ENCODE data around the gene MTX2. TPM values are rescaled to one million over a fixed set of nuclear protein-coding genes. Genes with fewer than 3 reads are reported as not detected.

MTX2 gene
- total and polyA plus RNA-seq, 4 donors: 11.8 to 23.5 (median 12.7) TPM

- Histone ChIP-seq H3K4me3 (ENCODE audit: low read depth in 1 of 3, low read length in 3 of 3) (no peak overlapping the region), H3K27me3 (ENCODE audit: control insufficient read depth in 4 of 4, insufficient read depth in 4 of 4, low read length in 3 of 4) (no peaks in the 10 kb centered on the region), H3K27ac (ENCODE audit: low read depth in 1 of 2, low read length in 2 of 2) (no peak overlapping the region), H3K36me3 (ENCODE audit: control insufficient read depth in 4 of 4, insufficient read depth in 3 of 4, low read depth in 1 of 4, low read length in 3 of 4) (no peaks in the 10 kb centered on the region), H3K9me3 (ENCODE audit: control insufficient read depth in 4 of 4, low read length in 3 of 4) (no peaks in the 10 kb centered on the region), H3K9ac (ENCODE audit: low read depth in 1 of 2, low read length in 2 of 2) (no peak overlapping the region), H3K4me1 (ENCODE audit: control insufficient read depth in 4 of 4, insufficient read depth in 4 of 4, low read length in 3 of 4) (no peaks in the 10 kb centered on the region)
- 98% methylated on average over 1 of the region's 1 CpG for WGBS
- DNase-seq (ENCODE audit: low spot score): no peak
- TF ChIP-seq YY1 (IDR thresholded peaks at IDR 0.05) (no peak), REST (IDR thresholded peaks at IDR 0.05) (no peak), EGR1 (IDR thresholded peaks at IDR 0.05; ENCODE audit: low read depth in 2 of 2) (no peak), JUND (IDR thresholded peaks at IDR 0.05) (no peak), HNF4A (conservative IDR thresholded peaks at IDR 0.05) (no peak), GABPA (IDR thresholded peaks at IDR 0.05 in 1 of 2, conservative IDR thresholded peaks at IDR 0.05 in 1 of 2) (no peak), HNF4G (IDR thresholded peaks at IDR 0.05) (no peak), FOXA2 (IDR thresholded peaks at IDR 0.05) (no peak)
- TF ChIP-seq, protein P1, sequence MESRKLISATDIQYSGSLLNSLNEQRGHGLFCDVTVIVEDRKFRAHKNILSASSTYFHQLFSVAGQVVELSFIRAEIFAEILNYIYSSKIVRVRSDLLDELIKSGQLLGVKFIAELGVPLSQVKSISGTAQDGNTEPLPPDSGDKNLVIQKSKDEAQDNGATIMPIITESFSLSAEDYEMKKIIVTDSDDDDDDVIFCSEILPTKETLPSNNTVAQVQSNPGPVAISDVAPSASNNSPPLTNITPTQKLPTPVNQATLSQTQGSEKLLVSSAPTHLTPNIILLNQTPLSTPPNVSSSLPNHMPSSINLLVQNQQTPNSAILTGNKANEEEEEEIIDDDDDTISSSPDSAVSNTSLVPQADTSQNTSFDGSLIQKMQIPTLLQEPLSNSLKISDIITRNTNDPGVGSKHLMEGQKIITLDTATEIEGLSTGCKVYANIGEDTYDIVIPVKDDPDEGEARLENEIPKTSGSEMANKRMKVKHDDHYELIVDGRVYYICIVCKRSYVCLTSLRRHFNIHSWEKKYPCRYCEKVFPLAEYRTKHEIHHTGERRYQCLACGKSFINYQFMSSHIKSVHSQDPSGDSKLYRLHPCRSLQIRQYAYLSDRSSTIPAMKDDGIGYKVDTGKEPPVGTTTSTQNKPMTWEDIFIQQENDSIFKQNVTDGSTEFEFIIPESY (IDR thresholded peaks at IDR 0.05): no peak
- TF ChIP-seq, protein P2, sequence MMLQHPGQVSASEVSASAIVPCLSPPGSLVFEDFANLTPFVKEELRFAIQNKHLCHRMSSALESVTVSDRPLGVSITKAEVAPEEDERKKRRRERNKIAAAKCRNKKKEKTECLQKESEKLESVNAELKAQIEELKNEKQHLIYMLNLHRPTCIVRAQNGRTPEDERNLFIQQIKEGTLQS (IDR thresholded peaks at IDR 0.05): no peak
These were observed 109.1 kb downstream of the MTX2 start for GRCh38 chr2:176378323-176378722.

DNA sequence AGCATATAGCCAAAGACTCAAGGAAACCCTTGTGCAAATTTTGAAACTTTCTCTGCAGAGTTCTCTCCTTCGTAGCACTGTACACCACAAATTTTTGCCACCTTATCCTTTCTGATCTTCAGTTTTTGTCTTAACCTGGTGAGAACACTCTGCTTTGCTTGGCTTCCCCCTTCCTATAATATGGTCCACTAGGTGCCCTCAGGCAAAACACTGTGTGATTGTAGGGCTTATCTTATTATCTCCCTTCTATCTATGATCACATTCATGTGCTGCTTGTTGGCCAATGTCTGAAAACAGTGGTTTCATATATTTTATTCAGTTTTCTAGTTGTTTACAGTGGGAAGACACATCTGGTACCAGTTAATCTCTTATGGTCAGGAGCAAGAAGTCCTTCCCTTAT, 111.1 kb downstream of the MTX2 start:
- TF ChIP-seq HNF4G (IDR thresholded peaks at IDR 0.05) (no peak), FOXA1 (IDR thresholded peaks at IDR 0.05) (no peak), REST (IDR thresholded peaks at IDR 0.05) (no peak), JUND (IDR thresholded peaks at IDR 0.05) (no peak), NR2F2 (IDR thresholded peaks at IDR 0.05) (no peak), HNF4A (conservative IDR thresholded peaks at IDR 0.05) (no peak), YY1 (IDR thresholded peaks at IDR 0.05) (no peak), TAF1 (conservative IDR thresholded peaks at IDR 0.05) (no peak), GABPA (IDR thresholded peaks at IDR 0.05 in 1 of 2, conservative IDR thresholded peaks at IDR 0.05 in 1 of 2) (no peak), CTCF (IDR thresholded peaks at IDR 0.05; ENCODE audit: low read depth, low read length, missing input control) (no peak), MAX (IDR thresholded peaks at IDR 0.05) (no peak), RAD21 (IDR thresholded peaks at IDR 0.05) (no peak)
- TF ChIP-seq, protein P2 (IDR thresholded peaks at IDR 0.05): no peak
- no peak for DNase-seq (ENCODE audit: low spot score)
- WGBS: 94% methylated on average over 1 of the region's 1 CpG
- Histone ChIP-seq H3K36me3 (ENCODE audit: control insufficient read depth in 4 of 4, insufficient read depth in 3 of 4, low read depth in 1 of 4, low read length in 3 of 4) (no peaks in the 10 kb centered on the region), H3K27ac (ENCODE audit: low read depth in 1 of 2, low read length in 2 of 2) (no peak overlapping the region), H3K9me3 (ENCODE audit: control insufficient read depth in 4 of 4, low read length in 3 of 4) (no peaks in the 10 kb centered on the region), H3K4me1 (ENCODE audit: control insufficient read depth in 4 of 4, insufficient read depth in 4 of 4, low read length in 3 of 4) (peaks cover 0 to 18% (median 17%) of the 10 kb centered on the region in 4 donors), H3K9ac (ENCODE audit: low read depth in 1 of 2, low read length in 2 of 2) (no peak overlapping the region), H3K4me3 (ENCODE audit: low read depth in 1 of 3, low read length in 3 of 3) (no peak overlapping the region), H3K27me3 (ENCODE audit: control insufficient read depth in 4 of 4, insufficient read depth in 4 of 4, low read length in 3 of 4) (no peaks in the 10 kb centered on the region)

Measured in liver (tissue), 9 donors.